Activated T-helper 9 cell treated with anti-CD3 and anti-CD28 coated beads, Interleukin-2, amount 50 U/mL, for 16 hours (primary cell): Measurements from ENCODE around the gene CDK8.

ENCODE experiments used
- DNase-seq: peaks from one replicate; pipeline ENCODE4 v3.0.0-alpha.2; 2020; ENCODE audit warnings: low read depth

Gene CDK8

DNA sequence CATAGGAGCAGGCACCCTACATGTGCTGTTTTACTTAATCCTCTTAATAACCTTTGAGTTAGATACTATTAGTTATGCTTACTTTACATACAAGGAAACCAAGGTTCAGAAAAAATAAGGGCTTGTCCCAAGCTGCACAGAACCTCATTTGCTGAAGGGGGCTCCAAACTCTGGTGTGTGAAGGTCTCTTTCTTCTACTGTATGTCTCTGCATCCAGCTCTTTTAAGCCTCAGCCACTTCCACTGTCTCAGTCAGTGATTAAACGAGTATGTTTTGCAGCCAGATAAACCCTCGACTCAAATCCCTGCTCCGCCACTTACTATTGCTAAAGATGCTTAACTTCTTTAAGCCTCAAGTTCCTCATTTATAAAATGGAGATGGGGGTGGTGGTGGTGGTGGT is 191.2 kb downstream of the CDK8 start:
- no peak for DNase-seq

DNA sequence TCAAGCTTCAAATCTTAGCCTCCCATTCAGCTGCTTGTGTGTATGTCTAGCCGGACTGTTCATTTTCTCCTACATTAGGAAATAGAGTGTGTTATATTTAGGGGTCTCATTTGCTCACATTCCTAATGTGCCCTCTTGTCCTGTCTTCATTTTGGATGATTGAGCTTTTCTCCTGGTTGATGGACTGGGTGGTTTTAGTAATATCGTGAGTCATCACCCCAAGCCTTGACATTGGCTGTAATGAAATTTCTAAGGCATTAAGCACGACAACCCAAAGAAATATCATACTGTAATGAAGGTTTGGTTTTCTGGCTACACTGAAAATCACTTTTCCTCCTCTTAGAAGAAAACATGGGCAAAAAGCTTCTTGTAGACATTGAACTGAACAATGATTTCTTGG is 192.8 kb downstream of the CDK8 start:
- no peak for DNase-seq

DNA sequence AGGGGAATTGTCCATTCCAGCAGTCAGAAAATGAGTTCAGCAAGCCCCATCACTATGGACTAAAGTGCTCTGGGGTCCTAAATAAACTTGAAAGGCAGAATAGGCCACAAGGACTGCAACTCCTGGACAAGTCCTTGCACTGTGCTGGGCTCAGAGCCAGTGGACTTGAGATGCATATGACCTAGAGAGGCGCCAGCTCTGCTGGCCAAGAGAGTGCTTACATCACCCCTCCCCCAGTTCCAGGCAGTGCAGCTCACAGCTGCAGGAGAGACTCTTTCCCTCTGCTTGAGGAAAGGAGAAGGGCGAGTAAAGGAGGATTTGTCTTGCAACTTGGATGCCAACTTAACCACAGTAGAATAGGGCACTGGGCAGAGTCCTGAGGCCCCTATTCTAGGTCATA is 194.1 kb downstream of the CDK8 start:
- DNase-seq = no peak

DNA sequence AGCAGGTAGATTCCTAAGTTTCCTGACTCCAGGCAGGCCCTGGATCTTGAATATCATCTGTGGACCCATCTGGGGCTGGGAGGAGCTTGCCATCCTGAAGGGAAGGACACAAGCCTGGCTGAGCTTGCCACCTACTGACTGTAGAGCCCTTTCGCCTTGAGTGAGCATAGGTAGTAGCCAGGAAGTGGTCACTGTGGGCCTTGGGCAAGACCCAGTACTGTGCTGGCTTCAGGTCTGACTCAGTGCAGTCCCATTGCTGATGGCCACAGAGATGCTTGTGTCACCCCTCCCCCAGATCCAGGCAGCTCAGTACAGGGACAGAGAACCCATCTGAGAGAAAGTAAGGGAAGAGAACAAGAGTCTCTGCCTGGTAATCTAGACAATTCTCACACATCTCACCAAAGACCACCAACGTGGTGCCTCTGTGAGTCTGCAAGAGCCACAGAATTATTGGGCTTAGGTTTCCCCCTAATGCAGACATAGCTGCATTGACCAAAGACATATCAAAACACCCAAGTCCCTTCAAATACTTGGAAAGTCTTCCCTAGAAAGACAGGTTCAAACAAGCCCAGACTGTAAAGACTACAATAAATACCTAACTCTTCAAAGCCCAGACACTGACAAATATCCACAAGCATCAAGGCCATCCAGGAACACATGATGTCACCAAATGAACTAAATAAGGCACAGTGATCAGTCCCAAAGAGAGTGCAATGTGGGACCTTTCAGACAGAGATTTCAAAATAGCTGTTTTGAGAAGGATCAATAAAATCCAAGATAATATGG is 195.3 kb downstream of the CDK8 start:
- no peak for DNase-seq
